GM23248 (cell line): ENCODE measurements around the gene NOL7. TPM values are rescaled to one million over a fixed set of nuclear protein-coding genes. Genes with fewer than 3 reads are reported as not detected.

Experiments used
- DNase-seq: peaks from one replicate; pipeline ENCODE4 v3.0.0-alpha.2; 2015
- H2AFZ ChIP-seq: fragments of 200-600 bp; sonication (generic); 2 replicates; pipeline ENCODE4 v1.6.1; 2016; ENCODE audit warnings: antibody characterized with exemption
- H3F3A ChIP-seq: fragments of 200-600 bp; sonication (generic); 2 replicates; pipeline ENCODE4 v1.6.1; 2016; ENCODE audit warnings: mild to moderate bottlenecking, antibody characterized with exemption, mixed run types; ENCODE audit not compliant: insufficient read depth
- H3K27ac ChIP-seq: fragments of 200-600 bp; sonication (generic); 2 replicates; pipeline ENCODE4 v1.5.1; 2016; ENCODE audit warnings: mild to moderate bottlenecking
- H3K27me3 ChIP-seq: fragments of 200-600 bp; sonication (generic); replicated peaks from 2 replicates; pipeline ENCODE4 v1.6.1; 2016; ENCODE audit warnings: mild to moderate bottlenecking; ENCODE audit not compliant: insufficient read depth
- H3K36me3 ChIP-seq: fragments of 200-600 bp; sonication (generic); 2 replicates; pipeline ENCODE4 v1.6.1; 2016; ENCODE audit warnings: low read depth, mild to moderate bottlenecking
- H3K4me1 ChIP-seq: fragments of 200-600 bp; sonication (generic); 2 replicates; pipeline ENCODE4 v1.6.1; 2016; ENCODE audit warnings: mild to moderate bottlenecking; ENCODE audit not compliant: insufficient read depth
- H3K4me2 ChIP-seq: fragments of 200-600 bp; sonication (generic); one replicate; pipeline ENCODE4 v1.6.1; 2016; ENCODE audit warnings: mild to moderate bottlenecking; ENCODE audit not compliant: unreplicated experiment
- H3K4me3 ChIP-seq: fragments of 200-600 bp; sonication (generic); 2 replicates; pipeline ENCODE4 v1.5.1; 2016; ENCODE audit warnings: mild to moderate bottlenecking
- H3K79me2 ChIP-seq: fragments of 200-600 bp; sonication (generic); 2 replicates; pipeline ENCODE4 v1.6.1; 2016; ENCODE audit warnings: mild to moderate bottlenecking; ENCODE audit not compliant: insufficient read depth
- H3K9ac ChIP-seq: fragments of 200-600 bp; sonication (generic); 2 replicates; pipeline ENCODE4 v1.6.1; 2016; ENCODE audit warnings: mild to moderate bottlenecking
- H3K9me2 ChIP-seq: fragments of 200-600 bp; sonication (generic); 2 replicates; pipeline ENCODE4 v1.6.1; 2016; ENCODE audit warnings: mixed run types, mild to moderate bottlenecking, moderate library complexity; ENCODE audit not compliant: insufficient read depth
- H3K9me3 ChIP-seq: fragments of 200-600 bp; sonication (generic); one replicate; pipeline ENCODE4 v1.6.1; 2017; ENCODE audit warnings: low read depth
- H4K20me1 ChIP-seq: fragments of 200-600 bp; sonication (generic); 2 replicates; pipeline ENCODE4 v1.6.0; 2016; ENCODE audit not compliant: insufficient read depth
- EZH2 ChIP-seq: fragments of 200-600 bp; sonication (generic); IDR thresholded peaks from 2 replicates; pipeline ENCODE4 v1.6.1; 2018; ENCODE audit warnings: antibody characterized with exemption, mild to moderate bottlenecking; ENCODE audit not compliant: insufficient read depth, poor library complexity, severe bottlenecking
- EZH2phosphoT487 ChIP-seq: fragments of 200-600 bp; sonication (generic); IDR thresholded peaks from 2 replicates; pipeline ENCODE4 v1.6.1; 2018; ENCODE audit warnings: antibody characterized with exemption, moderate library complexity, mild to moderate bottlenecking, low read depth; ENCODE audit not compliant: insufficient read depth
- WGBS, 2 experiments: methylation state at CpG; one replicate each; pipeline ENCODE4 v1.1.6; 2015 to 2017; ENCODE audit warnings: low lambda C conversion rate in 2 of 2, low coverage in 1 of 2; ENCODE audit errors: missing lambda C conversion rate in 2 of 2; 5-methylcytosine and 5-hydroxymethylcytosine counted together
- in situ Hi-C: fragments of 300-500 bp; cut with MboI; formaldehyde crosslinking; loops from 2 replicates; pipeline ENCODE4 v1.15.0; 2020
- polyA plus RNA-seq: library from polyadenylated mRNA; unstranded; fragments of >200 nt; fragmentation: Nextera tagmentation; extraction: Ambion mirVana; gene quantifications from 2 replicates; pipeline ENCODE4 v1.2.1, GENCODE V29; 2016
- total RNA-seq: library from RNA; depleted of rRNA; stranded (reverse); fragments of >200 nt; shearing (Covaris generic); gene quantifications from 2 replicates; pipeline ENCODE4 v1.2.3, GENCODE V29; 2014

The NOL7 gene
- total and polyA plus RNA-seq, 2 experiments from 2014 or later: 53.1 to 124 TPM

- peak overlapping the region; percentile 51 for H3K27ac ChIP-seq
- WGBS, 2 experiments: 12 to 14% methylated on average over 5 of the region's 5 CpGs
- in situ Hi-C loops: no loop called here
- H3K27me3 ChIP-seq: no peaks in the 10 kb centered on the region
- peak overlapping the region; percentile 9; the same call in 1 of the 2 replicates for H3K9ac ChIP-seq
- H3F3A ChIP-seq: no peaks in the 10 kb centered on the region
- H2AFZ ChIP-seq: no peak overlapping the region
- peaks cover 22% of the 10 kb centered on the region for H3K79me2 ChIP-seq
- peak; percentile 62 for DNase-seq
- H3K4me3 ChIP-seq: no peak overlapping the region
- no peaks in the 10 kb centered on the region for H3K9me3 ChIP-seq
- peak overlapping the region; percentile 45 for H3K4me2 ChIP-seq
- no peaks in the 10 kb centered on the region for H3K9me2 ChIP-seq
- H3K36me3 ChIP-seq: peaks cover 51% of the 10 kb centered on the region
- TF ChIP-seq EZH2phosphoT487 (no peak), EZH2 (no peak)
- H3K4me1 ChIP-seq: peaks cover 10% of the 10 kb centered on the region; the same call in 1 of the 2 replicates
- no peaks in the 10 kb centered on the region for H4K20me1 ChIP-seq
Measured at GRCh38 chr6:13641315-13641714, 26.2 kb downstream of the NOL7 start.

- peaks cover 43% of the 10 kb centered on the region for H3K36me3 ChIP-seq
- H3K4me1 ChIP-seq: peaks cover 10% of the 10 kb centered on the region; the same call in 1 of the 2 replicates
- H3K27me3 ChIP-seq: no peaks in the 10 kb centered on the region
- no peaks in the 10 kb centered on the region for H3K9me2 ChIP-seq
- H3F3A ChIP-seq: no peaks in the 10 kb centered on the region
- no peak for DNase-seq
- no peak overlapping the region for H3K4me3 ChIP-seq
- H3K9ac ChIP-seq: no peak overlapping the region
- H3K9me3 ChIP-seq: no peaks in the 10 kb centered on the region
- no peak for TF ChIP-seq EZH2
- no peak for TF ChIP-seq EZH2phosphoT487
- WGBS, 2 experiments: 90 to 100% methylated on average over 3 of the region's 3 CpGs
- no peaks in the 10 kb centered on the region for H4K20me1 ChIP-seq
- H3K4me2 ChIP-seq: no peak overlapping the region
- H2AFZ ChIP-seq: no peak overlapping the region
- in situ Hi-C loops: no loop called here
- H3K27ac ChIP-seq: no peak overlapping the region
- peaks cover 30% of the 10 kb centered on the region for H3K79me2 ChIP-seq
Measured at GRCh38 chr6:13643125-13643524, 28.0 kb downstream of the NOL7 start.

DNA sequence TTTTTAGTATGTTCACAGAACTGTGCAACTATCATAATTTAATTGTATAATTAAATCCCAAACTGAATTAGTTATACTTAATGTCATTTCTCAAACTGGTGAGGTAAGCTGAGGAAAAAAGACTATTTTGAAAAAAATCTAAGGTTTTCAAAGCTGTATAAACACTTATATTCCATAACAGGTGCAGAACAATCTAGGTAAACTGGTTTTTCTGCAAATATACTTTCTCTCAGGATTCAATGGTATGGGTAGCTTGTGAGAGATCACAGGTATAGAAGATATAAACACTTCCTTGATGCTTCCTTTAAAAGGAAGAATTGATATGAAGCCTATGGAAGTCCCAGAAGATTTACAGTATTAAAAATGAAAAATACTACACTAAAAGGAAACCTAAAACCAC lies 33.7 kb downstream of the NOL7 start:
- H3K4me3 ChIP-seq: no peak overlapping the region
- no peaks in the 10 kb centered on the region for H3K9me2 ChIP-seq
- no peaks in the 10 kb centered on the region for H4K20me1 ChIP-seq
- no peaks in the 10 kb centered on the region for H3K4me1 ChIP-seq
- peaks cover 62% of the 10 kb centered on the region for H3K79me2 ChIP-seq
- H3K9me3 ChIP-seq: no peaks in the 10 kb centered on the region
- H3K27ac ChIP-seq: no peak overlapping the region
- H3K36me3 ChIP-seq: peaks cover 8% of the 10 kb centered on the region
- no peak overlapping the region for H3K4me2 ChIP-seq
- TF ChIP-seq EZH2: no peak
- TF ChIP-seq EZH2phosphoT487: no peak
- in situ Hi-C loops: no loop called here
- no peak for DNase-seq
- H2AFZ ChIP-seq: no peak overlapping the region
- peaks cover 8% of the 10 kb centered on the region; the same call in 1 of the 2 replicates for H3F3A ChIP-seq
- H3K27me3 ChIP-seq: no peaks in the 10 kb centered on the region
- no peak overlapping the region for H3K9ac ChIP-seq

- no peak for DNase-seq
- H3K9me2 ChIP-seq: no peaks in the 10 kb centered on the region
- no peaks in the 10 kb centered on the region for H3K27me3 ChIP-seq
- H4K20me1 ChIP-seq: no peaks in the 10 kb centered on the region
- WGBS, 2 experiments: 96 to 97% methylated on average over 4 of the region's 4 CpGs
- H3K4me2 ChIP-seq: no peak overlapping the region
- H2AFZ ChIP-seq: no peak overlapping the region
- in situ Hi-C loops: no loop called here
- no peaks in the 10 kb centered on the region for H3K4me1 ChIP-seq
- no peak overlapping the region for H3K27ac ChIP-seq
- no peak overlapping the region for H3K4me3 ChIP-seq
- no peak overlapping the region for H3K9ac ChIP-seq
- peaks cover 11% of the 10 kb centered on the region for H3K36me3 ChIP-seq
- peaks cover 8% of the 10 kb centered on the region; the same call in 1 of the 2 replicates for H3F3A ChIP-seq
- peaks cover 68% of the 10 kb centered on the region for H3K79me2 ChIP-seq
- H3K9me3 ChIP-seq: no peaks in the 10 kb centered on the region
- no peak for TF ChIP-seq EZH2phosphoT487
- no peak for TF ChIP-seq EZH2
Measured at GRCh38 chr6:13649393-13649792, 34.3 kb downstream of the NOL7 start.

DNA sequence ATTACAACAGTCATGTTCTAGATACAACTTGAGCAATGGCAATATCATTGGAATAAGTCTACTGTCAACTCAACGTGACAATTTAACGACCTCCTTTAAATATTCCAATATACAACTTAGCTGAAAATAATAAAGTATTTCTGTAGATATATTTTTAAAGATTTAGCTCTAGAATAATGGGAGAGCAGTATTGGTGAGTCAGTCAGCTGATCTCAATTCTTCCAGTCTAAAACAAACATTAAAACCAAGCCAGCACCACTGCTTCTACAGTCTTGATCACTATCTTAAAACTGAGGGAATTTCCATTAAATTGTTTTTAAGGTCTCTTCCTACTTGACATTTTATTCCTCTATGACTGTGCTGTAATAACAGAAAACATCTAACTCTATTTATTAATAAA lies 38.2 kb downstream of the NOL7 start:
- 98 to 100% methylated on average over 2 of the region's 2 CpGs for WGBS, 2 experiments
- Histone ChIP-seq H3K36me3 (peaks cover 3% of the 10 kb centered on the region; the same call in 1 of the 2 replicates), H3K79me2 (peaks cover 83% of the 10 kb centered on the region), H3K4me2 (no peak overlapping the region), H3K9ac (no peak overlapping the region), H2AFZ (no peak overlapping the region), H4K20me1 (no peaks in the 10 kb centered on the region), H3K27me3 (no peaks in the 10 kb centered on the region), H3K9me2 (no peaks in the 10 kb centered on the region), H3K4me1 (no peaks in the 10 kb centered on the region), H3F3A (peaks cover 8% of the 10 kb centered on the region; the same call in 1 of the 2 replicates), H3K4me3 (no peak overlapping the region), H3K9me3 (no peaks in the 10 kb centered on the region), H3K27ac (no peak overlapping the region)
- TF ChIP-seq EZH2 (no peak), EZH2phosphoT487 (no peak)
- in situ Hi-C loops: no loop called here
- peak; percentile 52 for DNase-seq
